Activated CD8-positive, alpha-beta memory T cell treated with anti-CD3 and anti-CD28 coated beads for 36 hours (primary cell): ENCODE measurements around the gene CAT. TPM values are rescaled to one million over a fixed set of nuclear protein-coding genes. Genes with fewer than 3 reads are reported as not detected.

Experiments
- CTCF ChIA-PET: fragments of 350-600 bp; sonication (Branson Sonifier 250); formaldehyde crosslinking; loops from one replicate; lab custom pipeline; 2021; ENCODE audit warnings: antibody characterized with exemption; lab: Charles Lee
- POLR2A ChIA-PET: fragments of 350-600 bp; sonication (Branson Sonifier 250); formaldehyde crosslinking; loops from one replicate; lab custom pipeline; 2021; ENCODE audit warnings: antibody characterized with exemption; lab: Charles Lee
- total RNA-seq, 2 experiments: library from RNA; stranded (reverse); gene quantifications; one replicate each; pipeline ENCODE4 v1.2.3, GENCODE V29; 2021

CAT gene
- total RNA-seq, 2 experiments from 2014 or later, result 21.7 to 23.5 TPM

- POLR2A ChIA-PET, result no interaction called here
- CTCF ChIA-PET, result no interaction called here
Measured at GRCh38 chr11:34483106-34483874, 44.6 kb downstream of the CAT start.

DNA sequence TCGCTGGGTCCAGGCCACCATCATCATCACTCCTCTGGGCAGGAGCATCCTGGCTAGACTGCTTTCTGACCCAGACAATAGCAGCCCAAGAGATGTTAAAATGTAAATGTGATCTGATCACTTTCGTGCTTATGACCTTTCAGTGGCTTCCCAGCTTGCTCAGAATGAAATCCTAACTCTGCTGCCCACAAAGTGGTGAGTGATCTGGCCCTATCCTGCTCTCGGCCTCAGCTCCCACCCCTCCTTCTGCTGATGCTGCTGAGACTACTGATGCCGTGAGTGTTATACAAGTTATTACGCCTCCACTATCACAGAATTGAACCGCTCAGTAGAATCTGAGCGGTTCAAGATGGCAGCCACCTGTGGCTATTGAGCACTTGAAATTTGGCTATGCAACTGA is 48.7 kb downstream of the CAT start:
- CTCF ChIA-PET, result interaction anchor here (1.1 kb wide), 1 partner anchor 9 kb away, joined by 3 read pairs; no protein-coding TSS in a partner anchor
- POLR2A ChIA-PET, result no interaction called here

DNA sequence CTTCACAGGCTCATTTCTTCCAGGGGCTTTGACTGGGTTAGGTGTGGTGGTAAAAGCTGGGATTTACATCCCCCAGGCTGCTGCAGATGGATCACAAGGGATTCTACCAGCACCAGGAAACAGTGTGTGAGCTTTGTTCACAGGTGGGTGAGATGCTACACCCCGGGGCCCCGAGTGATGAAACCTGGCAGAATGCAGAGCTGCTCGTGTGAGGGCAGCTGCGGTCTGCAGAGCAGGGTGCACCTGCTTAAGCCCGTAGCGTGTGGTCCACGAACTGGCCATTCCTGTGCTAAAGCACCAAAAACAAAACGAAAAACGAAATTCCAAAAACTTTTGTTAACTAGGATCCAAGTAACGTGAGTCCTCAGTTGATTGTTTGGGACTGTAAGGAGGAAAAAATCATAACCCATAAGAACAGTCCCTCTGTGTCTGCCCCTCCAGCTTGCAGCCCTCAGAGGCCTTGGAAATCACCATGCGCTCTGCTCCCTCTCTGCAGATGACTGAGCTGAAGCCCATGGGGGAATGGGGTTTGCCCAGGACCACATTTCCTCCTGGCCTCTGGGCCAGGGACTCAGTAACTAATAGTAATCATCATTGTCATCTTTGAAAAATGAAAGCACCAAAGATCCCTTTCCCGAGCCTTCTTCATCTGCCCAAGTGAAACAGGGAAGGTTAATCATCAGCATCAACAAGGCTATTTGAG is 50.3 kb downstream of the CAT start:
- POLR2A ChIA-PET, result no interaction called here

DNA sequence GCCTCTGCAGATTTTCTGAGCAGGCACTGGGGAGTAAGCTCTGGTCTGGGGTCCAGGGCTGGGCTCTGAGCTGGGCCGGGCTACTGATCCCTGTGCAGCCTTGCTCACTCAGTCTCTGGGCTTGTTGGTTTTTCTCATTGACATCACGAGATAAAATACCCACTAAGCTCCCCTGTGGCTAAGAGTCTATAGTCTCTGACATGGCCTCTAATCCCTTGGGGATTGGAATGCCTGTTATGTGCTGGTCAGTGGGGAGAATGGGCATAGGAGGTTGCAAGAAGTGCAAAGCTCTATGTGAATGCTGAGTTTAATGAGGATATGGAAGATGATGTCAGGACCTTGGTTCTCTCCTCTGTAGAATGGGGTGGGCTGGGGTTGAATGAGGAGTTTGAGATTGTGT is 51.6 kb downstream of the CAT start:
- ChIA-PET CTCF (no interaction called here), POLR2A (no interaction called here)

More for the DNA sequence above, 50.3 kb downstream of the CAT start:
- CTCF ChIA-PET, result interaction anchor here (1.1 kb wide), 1 partner anchor 8 kb away, joined by 3 read pairs; no protein-coding TSS in a partner anchor

GRCh38 chr11:34492806-34493414 is 54.2 kb downstream of the CAT start:
- POLR2A ChIA-PET, result no interaction called here
- CTCF ChIA-PET, result interaction anchor here (0.7 to 1.1 kb wide), 2 partner anchors 24 to 117 kb away, joined by 3 read pairs; no protein-coding TSS in a partner anchor

GRCh38 chr11:34493468-34493867 is 54.7 kb downstream of the CAT start:
- CTCF ChIA-PET, result no interaction called here
- POLR2A ChIA-PET, result no interaction called here

- POLR2A ChIA-PET, result no interaction called here
Measured at GRCh38 chr11:34493926-34494595, 55.3 kb downstream of the CAT start.

GRCh38 chr11:34495239-34495723 is 56.5 kb downstream of the CAT start:
- ChIA-PET CTCF (no interaction called here), POLR2A (no interaction called here)

More at GRCh38 chr11:34493926-34494595, 55.3 kb downstream of the CAT start:
- CTCF ChIA-PET, result no interaction called here

- ChIA-PET CTCF (interaction anchor here (1.1 kb wide), 1 partner anchor 8 kb away, joined by 3 read pairs; no protein-coding TSS in a partner anchor), POLR2A (no interaction called here)
Measured at GRCh38 chr11:34495724-34496377, 57.1 kb downstream of the CAT start.

GRCh38 chr11:34499719-34500500 is 61.2 kb downstream of the CAT start:
- ChIA-PET CTCF (interaction anchor here (1.5 kb wide), 1 partner anchor 31 kb away, joined by 3 read pairs; no protein-coding TSS in a partner anchor), POLR2A (no interaction called here)

GRCh38 chr11:34501500-34501899 is 62.8 kb downstream of the CAT start:
- ChIA-PET POLR2A (no interaction called here), CTCF (no interaction called here)

GRCh38 chr11:34501949-34502348 is 63.2 kb downstream of the CAT start:
- CTCF ChIA-PET, result no interaction called here
- POLR2A ChIA-PET, result no interaction called here

DNA sequence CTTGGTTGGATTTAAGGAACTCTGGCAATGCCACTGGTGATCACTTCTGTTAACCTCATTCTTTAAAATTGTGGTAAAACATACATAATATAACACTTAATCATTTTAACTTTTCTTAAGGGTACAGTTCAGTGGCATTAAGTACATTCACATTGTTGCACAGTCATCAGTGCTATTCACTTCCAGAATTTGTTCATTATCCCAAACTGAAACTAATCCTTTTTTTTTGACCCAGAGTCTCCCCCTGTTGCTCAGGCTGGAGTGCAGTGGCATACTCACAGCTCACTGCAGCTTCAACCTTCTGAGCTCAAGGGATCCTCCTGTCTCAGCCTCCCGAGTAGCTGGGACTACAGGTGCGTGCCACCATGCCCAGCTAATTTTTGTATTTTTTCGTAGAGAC is 64.2 kb downstream of the CAT start:
- CTCF ChIA-PET, result no interaction called here

DNA sequence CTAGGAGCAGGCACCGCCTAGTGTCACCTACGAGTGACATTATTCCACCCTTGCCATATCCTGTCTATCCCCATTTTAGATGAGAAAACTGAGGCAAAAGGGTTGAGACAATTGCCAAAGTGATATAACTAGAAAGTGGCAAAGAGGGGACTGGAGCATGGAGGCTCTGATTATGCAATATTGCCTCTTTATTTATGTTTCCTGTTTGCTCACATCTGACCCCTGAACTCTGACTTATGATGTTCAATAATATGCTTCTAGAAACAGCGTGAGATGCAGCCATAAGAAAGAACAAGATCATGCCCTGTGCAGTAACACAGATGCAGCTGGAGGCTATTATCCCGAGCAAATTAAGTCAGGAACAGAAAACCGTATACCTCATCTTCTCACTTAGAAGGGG is 67.1 kb downstream of the CAT start:
- POLR2A ChIA-PET, result no interaction called here
- CTCF ChIA-PET, result no interaction called here

More for the DNA sequence above, 64.2 kb downstream of the CAT start:
- POLR2A ChIA-PET, result no interaction called here

- ChIA-PET POLR2A (no interaction called here), CTCF (no interaction called here)
Measured at GRCh38 chr11:34507156-34507555, 68.4 kb downstream of the CAT start.

GRCh38 chr11:34507610-34508009 is 68.9 kb downstream of the CAT start:
- CTCF ChIA-PET, result no interaction called here
- POLR2A ChIA-PET, result no interaction called here

DNA sequence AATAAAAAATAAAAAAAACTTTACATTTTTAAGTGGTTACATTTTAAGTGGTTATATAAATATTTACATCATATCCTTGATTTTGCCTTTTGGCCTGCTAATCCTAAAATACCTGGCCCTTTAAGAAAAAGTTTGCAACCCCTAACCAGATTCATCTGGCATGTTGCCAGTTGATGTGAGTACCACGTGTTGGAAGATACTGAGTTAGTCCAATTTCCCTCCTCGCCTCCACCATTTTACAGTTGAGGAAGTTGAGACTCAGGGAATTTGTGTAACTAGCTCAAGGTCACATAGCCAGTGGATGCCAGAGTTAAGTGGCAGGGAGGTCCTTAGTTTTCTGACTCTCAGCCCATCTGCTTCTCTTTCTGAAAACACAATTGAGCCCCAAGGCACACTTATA is 69.8 kb downstream of the CAT start:
- POLR2A ChIA-PET, result no interaction called here
- CTCF ChIA-PET, result no interaction called here

GRCh38 chr11:34509336-34509876 is 70.7 kb downstream of the CAT start:
- CTCF ChIA-PET, result no interaction called here
- POLR2A ChIA-PET, result no interaction called here
